ENCODE data around the gene KPTN. TPM values are rescaled to one million over a fixed set of nuclear protein-coding genes. Genes with fewer than 3 reads are reported as not detected.

KPTN gene
- total RNA-seq: 6.6 and 7.7 TPM in 2 replicates

GRCh38 chr19:47483800-47484690 lies at the start of gene KPTN:
Gene KPTN, minus strand, starts transcription at chr19:47484219. Its CDS starts 59 bp downstream, at chr19:47484160.

GRCh38 chr19:47514869-47515588 lies 31.0 kb upstream of the KPTN start, which contains the start of gene NAPA:
Gene NAPA, minus strand, starts transcription at chr19:47515063. Its CDS starts 123 bp downstream, at chr19:47514940.

GRCh38 chr19:47471733-47472457 lies 12.1 kb downstream of the KPTN start, which contains the start of gene SLC8A2:
Gene SLC8A2, minus strand, starts transcription at chr19:47471893. Its CDS starts 5,490 bp downstream, at chr19:47466403.

Other genes starting within 250 kb of the KPTN start
- 9.0 and 10.9 TPM in 2 replicates for gene CCDC9, start 227.7 kb downstream of the KPTN start, total RNA-seq
- gene INAFM1, start 209.3 kb downstream of the KPTN start, total RNA-seq: 5.2 and 12.4 TPM in 2 replicates
- not detected in 2 replicates for gene C5AR1, start 174.4 kb downstream of the KPTN start, total RNA-seq
- gene C5AR2, start 152.0 kb downstream of the KPTN start, total RNA-seq: not detected in 2 replicates
- 16.8 and 18.9 TPM in 2 replicates for gene DHX34, start 134.9 kb downstream of the KPTN start, total RNA-seq
- gene MEIS3, start 64.7 kb downstream of the KPTN start, total RNA-seq: 6.0 and 12.4 TPM in 2 replicates
- not detected in 2 replicates for gene SLC8A2, start 12.3 kb downstream of the KPTN start, total RNA-seq
- 94.7 and 108 TPM in 2 replicates for gene NAPA, start 30.8 kb upstream of the KPTN start, total RNA-seq
- gene ZNF541, start 88.9 kb upstream of the KPTN start, total RNA-seq: 0.13 TPM in 1 of 2 replicates, not detected in the other
- 6.1 and 6.4 TPM in 2 replicates for gene BICRA, start 124.9 kb upstream of the KPTN start, total RNA-seq
- gene EHD2, start 229.2 kb upstream of the KPTN start, total RNA-seq: 125 and 161 TPM in 2 replicates